ENCODE results near the gene ADCY1.

Gene ADCY1

GRCh38 chr7:45578022-45578421 is 3.9 kb downstream of the ADCY1 start:
- no peak for DNase-seq (ENCODE audit: low spot score)

DNA sequence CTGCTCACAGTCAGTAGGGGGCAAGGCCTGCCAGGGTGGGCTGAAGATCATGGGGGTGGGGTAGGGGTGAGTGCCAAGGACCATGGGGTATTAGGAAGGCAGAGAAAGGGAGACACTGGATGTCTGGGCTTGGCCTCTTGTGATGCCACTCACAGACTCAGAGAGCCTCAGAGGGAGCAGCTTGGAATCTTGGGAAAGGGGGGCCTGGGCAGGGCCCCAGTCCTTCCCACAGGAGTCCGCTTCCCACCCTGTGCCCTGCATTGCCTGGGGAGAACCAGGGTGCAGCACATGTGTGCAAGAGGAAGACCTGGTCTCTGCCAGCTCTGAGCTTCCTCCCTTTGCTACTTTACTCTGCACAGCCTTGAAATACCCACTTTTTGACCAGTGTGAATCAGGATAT is 4.3 kb downstream of the ADCY1 start:
- DNase-seq (ENCODE audit: low spot score) = no peak

DNA sequence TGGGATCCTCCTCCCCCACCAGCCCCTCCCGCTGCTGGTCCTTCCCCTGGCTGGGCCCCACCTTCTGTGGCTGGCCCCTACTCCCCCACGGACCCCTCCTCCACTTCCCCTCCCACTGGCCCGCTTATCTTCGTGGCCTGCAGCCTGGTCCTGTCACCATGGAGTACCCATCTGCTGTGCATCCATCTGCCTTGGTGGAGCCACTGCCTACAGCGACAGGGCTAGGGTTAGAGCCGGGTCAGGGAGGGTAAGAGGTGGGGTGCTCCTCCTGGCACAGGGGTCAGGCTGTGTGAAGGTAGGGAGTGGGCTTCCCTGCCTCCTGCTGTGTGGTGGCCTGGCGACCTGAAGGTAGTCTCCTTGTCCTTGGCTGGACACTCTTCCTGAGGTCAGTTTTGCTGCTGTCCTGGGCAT is 5.2 kb downstream of the ADCY1 start:
- DNase-seq (ENCODE audit: low spot score) = no peak

- no peak for DNase-seq (ENCODE audit: low spot score)
These were observed 6.1 kb downstream of the ADCY1 start for GRCh38 chr7:45580053-45580872.

DNA sequence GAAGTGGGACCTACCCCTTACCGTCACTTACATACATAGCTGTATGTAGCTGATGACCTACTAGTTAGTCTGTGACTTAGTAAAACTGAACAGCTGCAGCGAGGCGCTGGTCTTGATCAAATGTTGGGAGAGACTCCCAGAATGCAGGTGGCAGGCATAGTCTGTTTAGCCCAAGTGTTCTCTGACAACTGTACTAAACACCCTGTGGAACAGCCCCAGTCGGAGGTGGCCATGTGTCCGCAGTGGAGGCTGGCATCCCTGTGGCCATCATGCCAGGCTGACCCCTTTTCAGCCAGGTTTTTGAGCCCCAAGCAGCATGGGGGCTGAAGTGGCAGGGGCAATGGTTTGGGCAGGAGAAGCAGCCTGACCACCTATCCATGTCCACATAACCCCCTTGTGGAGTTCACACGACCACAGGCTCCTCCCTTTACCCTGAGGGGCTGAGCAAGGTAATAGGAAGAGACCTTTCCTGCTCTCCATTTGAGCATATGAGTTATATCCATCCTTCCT is 7.2 kb downstream of the ADCY1 start:
- no peak for DNase-seq (ENCODE audit: low spot score)

GRCh38 chr7:45582136-45582749 is 8.1 kb downstream of the ADCY1 start:
- DNase-seq (ENCODE audit: low spot score) = no peak

GRCh38 chr7:45582868-45583277 is 8.7 kb downstream of the ADCY1 start:
- DNase-seq (ENCODE audit: low spot score) = no peak

DNA sequence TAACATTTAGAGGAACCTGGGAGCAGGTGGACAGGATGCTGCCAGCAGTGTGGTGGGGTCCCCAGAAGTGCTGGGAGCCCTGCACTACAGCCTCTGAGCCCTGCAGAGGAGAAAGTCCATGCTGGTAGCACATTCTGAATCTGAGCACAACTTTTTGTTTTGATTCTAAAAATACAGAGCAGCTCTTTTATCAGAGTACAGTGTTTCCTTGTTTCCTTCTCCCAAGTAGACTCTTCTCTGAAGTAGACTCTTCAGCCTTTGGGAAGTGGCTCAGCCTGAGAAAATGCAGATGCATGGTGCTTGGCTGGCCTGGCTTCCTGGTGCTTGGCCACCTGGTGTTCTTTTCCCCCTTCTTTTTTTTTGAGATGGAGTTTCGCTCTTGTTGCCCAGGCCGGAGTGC is 9.1 kb downstream of the ADCY1 start:
- DNase-seq (ENCODE audit: low spot score) = no peak

GRCh38 chr7:45584261-45585210 is 10.4 kb downstream of the ADCY1 start:
- DNase-seq (ENCODE audit: low spot score) = no peak

- no peak for DNase-seq (ENCODE audit: low spot score)
These were observed 11.5 kb downstream of the ADCY1 start for GRCh38 chr7:45585628-45586027.

- no peak for DNase-seq (ENCODE audit: low spot score)
These were observed 12.7 kb downstream of the ADCY1 start for GRCh38 chr7:45586542-45587520.

- no peak for DNase-seq (ENCODE audit: low spot score)
These were observed 14.3 kb downstream of the ADCY1 start for GRCh38 chr7:45588466-45588865.

- no peak for DNase-seq (ENCODE audit: low spot score)
These were observed 14.9 kb downstream of the ADCY1 start for GRCh38 chr7:45589061-45589460.

GRCh38 chr7:45589915-45590678 is 15.9 kb downstream of the ADCY1 start:
- DNase-seq (ENCODE audit: low spot score) = no peak

DNA sequence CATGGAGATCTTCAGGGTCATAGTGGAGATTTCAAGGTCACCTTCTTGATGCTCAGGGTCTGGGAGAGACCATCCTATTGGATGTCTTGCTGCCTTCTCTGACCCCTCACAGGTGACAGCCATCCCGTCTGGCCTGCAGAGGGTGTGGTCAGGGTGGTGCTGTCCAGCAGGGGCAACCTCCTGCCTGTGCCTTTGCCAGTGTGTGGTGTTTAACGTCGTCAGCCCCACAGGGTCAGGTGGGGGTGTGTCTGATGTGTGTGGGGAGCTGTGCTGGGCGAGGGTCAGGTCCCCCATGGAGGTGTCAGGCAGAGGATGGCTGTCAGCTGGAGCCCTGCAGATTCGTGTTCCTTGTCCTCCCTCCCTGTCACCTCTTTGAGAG is 16.5 kb downstream of the ADCY1 start:
- DNase-seq (ENCODE audit: low spot score) = no peak

GRCh38 chr7:45591101-45591906 is 17.1 kb downstream of the ADCY1 start:
- DNase-seq (ENCODE audit: low spot score) = no peak

DNA sequence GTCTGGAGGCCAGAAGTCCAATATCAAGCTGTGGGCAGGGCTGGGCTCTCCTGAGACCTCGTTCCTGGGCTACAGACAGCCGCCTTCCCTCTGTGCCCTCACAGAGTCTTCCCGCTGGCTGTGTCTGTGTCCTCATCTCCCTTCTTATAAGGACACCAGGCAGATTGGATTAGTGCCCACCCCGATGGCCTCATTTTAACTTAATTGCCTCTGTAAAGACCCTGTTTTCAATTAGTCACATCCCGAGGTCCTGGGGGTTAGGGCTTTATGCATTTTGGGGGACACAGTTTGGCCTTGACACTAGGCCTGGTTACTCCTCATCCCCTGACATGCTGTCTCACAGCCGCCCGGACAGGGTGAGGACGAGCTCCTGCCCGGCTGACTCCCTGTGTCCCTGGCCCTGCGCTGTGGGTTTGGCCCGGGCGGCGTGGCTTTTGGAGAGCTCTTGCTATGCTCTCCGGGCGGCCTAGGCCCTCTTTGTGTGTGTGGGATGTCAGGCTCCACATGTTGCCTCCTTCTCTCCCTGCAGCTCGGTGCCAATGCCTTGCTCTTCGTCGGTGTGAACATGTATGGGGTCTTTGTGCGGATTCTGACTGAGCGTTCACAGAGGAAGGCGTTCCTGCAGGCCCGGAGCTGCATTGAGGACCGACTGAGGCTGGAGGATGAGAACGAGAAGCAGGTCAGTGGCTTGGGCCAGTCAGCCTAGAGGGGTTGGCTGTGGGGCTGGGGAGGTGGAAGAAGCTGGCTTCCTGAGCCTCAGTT is 18.2 kb downstream of the ADCY1 start:
- DNase-seq (ENCODE audit: low spot score) = no peak

DNA sequence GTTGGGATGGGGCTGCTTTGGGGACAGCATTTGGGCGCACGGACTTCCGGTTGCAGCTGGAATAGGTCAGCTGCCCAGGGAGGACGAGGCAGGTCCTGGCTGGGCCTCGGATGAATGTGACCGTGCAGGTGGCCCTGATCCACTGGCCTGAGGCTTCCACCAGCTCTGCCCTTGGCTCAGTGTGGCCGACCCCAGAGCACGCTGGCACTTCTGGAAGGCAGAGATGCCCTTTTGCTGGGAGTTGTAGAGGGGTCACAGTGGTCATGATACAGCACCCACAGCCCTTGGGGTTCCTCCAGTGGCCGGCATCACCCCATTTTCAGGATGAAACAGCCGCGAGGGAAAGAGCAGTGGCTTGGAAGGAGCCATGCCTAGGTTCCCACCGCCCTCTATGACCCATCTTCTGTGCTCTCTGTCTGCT is 19.0 kb downstream of the ADCY1 start:
- no peak for DNase-seq (ENCODE audit: low spot score)

DNA sequence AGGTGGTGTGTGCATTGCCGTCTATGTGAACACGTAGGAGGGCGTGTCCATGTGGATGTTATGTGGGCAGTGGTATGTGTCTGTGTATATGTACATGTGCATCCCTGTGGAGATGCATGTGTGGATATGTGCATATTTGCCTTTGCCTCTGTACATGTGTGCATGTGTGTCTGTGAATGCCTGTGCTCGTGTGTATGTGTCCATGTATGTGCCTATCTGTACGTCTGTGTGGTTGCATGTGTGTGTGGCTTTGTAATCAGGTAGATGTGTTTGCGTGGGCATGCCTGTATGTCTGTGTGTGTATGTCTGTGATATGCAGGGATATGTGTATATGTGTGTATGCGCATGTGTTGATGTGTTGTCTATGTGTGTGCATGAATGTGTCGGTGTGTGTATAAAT is 19.7 kb downstream of the ADCY1 start:
- no peak for DNase-seq (ENCODE audit: low spot score)

Data from hematopoietic multipotent progenitor cell treated with erythropoietin and hydrocortisone succinate and interleukin-3 and kit ligand, for 15 days (in vitro differentiated cells).